Caco-2 (cell line): Measurements from ENCODE around the gene PAAF1. TPM values are rescaled to one million over a fixed set of nuclear protein-coding genes. Genes with fewer than 3 reads are reported as not detected.
A peak's percentile ranks its signal among the peaks of the same experiment; 100 is the strongest.

Experiments
- BruUV-seq: library from RNA; stranded (reverse); fragments of 400-500 nt; replicated peaks from 2 replicates; lab custom pipeline; 2021; lab: Mats Ljungman, UMichigan
- CTCF ChIA-PET: fragments of 300-600 bp; sonication (Branson Sonifier 250); formaldehyde crosslinking; loops from one replicate; lab custom pipeline; 2022; ENCODE audit warnings: antibody characterized with exemption; lab: Charles Lee
- POLR2A ChIA-PET: fragments of 300-600 bp; sonication (Branson Sonifier 250); formaldehyde crosslinking; loops from one replicate; lab custom pipeline; 2022; ENCODE audit warnings: antibody characterized with exemption; lab: Charles Lee
- DNase-seq, 2 experiments: peaks; one replicate each; pipeline versions ENCODE4 v3.0.0 to v3.0.0-alpha.2; 2020 to 2022
- H3K27me3 ChIP-seq: replicated peaks from 2 replicates; pipeline ENCODE4 v1.6.0; 2011; ENCODE audit warnings: low read length; ENCODE audit not compliant: control insufficient read depth, insufficient read depth
- H3K36me3 ChIP-seq: 2 replicates; pipeline ENCODE4 v1.5.1; 2011; ENCODE audit warnings: low read length; ENCODE audit not compliant: control insufficient read depth, insufficient read depth
- H3K4me1 ChIP-seq: fragments of 250-450 bp; sonication (Bioruptor Pico); 2 replicates; pipeline ENCODE4 v1.5.1; 2020; ENCODE audit warnings: mild to moderate bottlenecking
- H3K4me3 ChIP-seq: 2 replicates; pipeline ENCODE4 v1.5.1; 2011; ENCODE audit warnings: low read depth, mild to moderate bottlenecking, control low read depth, low read length
- H3K9me3 ChIP-seq: fragments of 250-450 bp; sonication (Bioruptor Pico); 2 replicates; pipeline ENCODE4 v1.5.1; 2020; ENCODE audit warnings: mild to moderate bottlenecking, moderate library complexity
- H3K27ac Mint-ChIP-seq: one replicate; pipeline ENCODE4 v1.8.0; 2022; ENCODE audit warnings: mixed read lengths; ENCODE audit not compliant: unreplicated experiment
- H3K27me3 Mint-ChIP-seq: one replicate; pipeline ENCODE4 v1.8.0; 2022; ENCODE audit warnings: mixed read lengths; ENCODE audit not compliant: insufficient read depth, unreplicated experiment
- H3K36me3 Mint-ChIP-seq: one replicate; pipeline ENCODE4 v1.8.0; 2022; ENCODE audit warnings: mild to moderate bottlenecking, mixed read lengths; ENCODE audit not compliant: insufficient read depth, unreplicated experiment
- H3K4me1 Mint-ChIP-seq: one replicate; pipeline ENCODE4 v1.8.0; 2022; ENCODE audit warnings: low read depth, mixed read lengths; ENCODE audit not compliant: unreplicated experiment
- H3K4me3 Mint-ChIP-seq: one replicate; pipeline ENCODE4 v1.8.0; 2022; ENCODE audit warnings: mild to moderate bottlenecking, moderate library complexity, mixed read lengths; ENCODE audit not compliant: unreplicated experiment
- H3K9me3 Mint-ChIP-seq: one replicate; pipeline ENCODE4 v1.8.0; 2022; ENCODE audit warnings: mixed read lengths; ENCODE audit not compliant: unreplicated experiment
- intact Hi-C: fragments of 100-400 bp; cut with micrococcal nuclease; formaldehyde crosslinking; loops from one replicate; pipeline ENCODE4 v1.10.0; 2022; ENCODE audit not compliant: unreplicated experiment
- total RNA-seq: library from RNA; stranded (reverse); gene quantifications from 2 replicates; pipeline ENCODE4 v1.2.3, GENCODE V29; 2022
- TF ChIP-seq, protein P1 (sequence below), 2 experiments: fragments of 200-600 bp in 1 of 2; IDR thresholded peaks; 1 replicate in 1 of 2; 2 replicates in 1 of 2; pipeline versions ENCODE4 v1.5.1 to v1.8.0; 2011 to 2022; ENCODE audit warnings: antibody characterized with exemption in 1 of 2, control low read depth in 1 of 2, inconsistent platforms in 1 of 2, low read depth in 1 of 2, low read length in 1 of 2, mild to moderate bottlenecking in 1 of 2, moderate library complexity in 1 of 2; ENCODE audit not compliant: insufficient read depth in 1 of 2, severe bottlenecking in 1 of 2, unreplicated experiment in 1 of 2

PAAF1 gene
- total RNA-seq, 1 experiment from 2014 or later, result 51.6 TPM

DNA sequence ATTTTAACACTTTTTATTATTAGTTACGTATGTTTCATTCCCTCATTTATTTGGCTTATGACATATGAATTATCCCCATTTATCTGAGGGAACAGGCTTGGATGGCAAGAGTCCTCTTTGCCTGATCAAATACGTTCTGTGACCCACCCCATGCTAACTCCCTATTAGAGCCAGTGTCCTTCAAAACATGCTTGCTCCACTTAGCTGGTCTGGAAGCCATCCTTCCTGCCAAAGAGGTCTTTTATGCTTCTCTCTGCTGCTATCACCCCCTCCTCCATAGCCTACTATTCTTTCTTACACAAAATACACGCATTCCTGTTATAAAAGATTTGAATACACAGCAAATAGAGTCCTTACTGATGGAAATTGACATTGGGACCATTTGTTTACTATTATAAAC lies 6.5 kb upstream of the PAAF1 start:
- Mint-ChIP-seq H3K9me3 (no peaks in the 10 kb centered on the region), H3K4me1 (peaks cover 14% of the 10 kb centered on the region), H3K36me3 (peaks cover 48% of the 10 kb centered on the region), H3K27me3 (no peaks in the 10 kb centered on the region), H3K4me3 (no peak overlapping the region), H3K27ac (no peak overlapping the region)
- no peak for DNase-seq
- intact Hi-C loops, result no loop called here
- no TSS peak for BruUV-seq
- peaks cover 29% of the 10 kb centered on the region for H3K4me1 ChIP-seq
- H3K4me3 ChIP-seq, result no peak overlapping the region
- ChIA-PET POLR2A (interaction anchor here (0.5 to 1.6 kb wide), 2 partner anchors 85 to 91 kb away, joined by 6 to 8 read pairs; no protein-coding TSS in a partner anchor), CTCF (no interaction called here)
- no peaks in the 10 kb centered on the region for H3K27me3 ChIP-seq
- peaks cover 8% of the 10 kb centered on the region for H3K36me3 ChIP-seq
- TF ChIP-seq, protein P1, sequence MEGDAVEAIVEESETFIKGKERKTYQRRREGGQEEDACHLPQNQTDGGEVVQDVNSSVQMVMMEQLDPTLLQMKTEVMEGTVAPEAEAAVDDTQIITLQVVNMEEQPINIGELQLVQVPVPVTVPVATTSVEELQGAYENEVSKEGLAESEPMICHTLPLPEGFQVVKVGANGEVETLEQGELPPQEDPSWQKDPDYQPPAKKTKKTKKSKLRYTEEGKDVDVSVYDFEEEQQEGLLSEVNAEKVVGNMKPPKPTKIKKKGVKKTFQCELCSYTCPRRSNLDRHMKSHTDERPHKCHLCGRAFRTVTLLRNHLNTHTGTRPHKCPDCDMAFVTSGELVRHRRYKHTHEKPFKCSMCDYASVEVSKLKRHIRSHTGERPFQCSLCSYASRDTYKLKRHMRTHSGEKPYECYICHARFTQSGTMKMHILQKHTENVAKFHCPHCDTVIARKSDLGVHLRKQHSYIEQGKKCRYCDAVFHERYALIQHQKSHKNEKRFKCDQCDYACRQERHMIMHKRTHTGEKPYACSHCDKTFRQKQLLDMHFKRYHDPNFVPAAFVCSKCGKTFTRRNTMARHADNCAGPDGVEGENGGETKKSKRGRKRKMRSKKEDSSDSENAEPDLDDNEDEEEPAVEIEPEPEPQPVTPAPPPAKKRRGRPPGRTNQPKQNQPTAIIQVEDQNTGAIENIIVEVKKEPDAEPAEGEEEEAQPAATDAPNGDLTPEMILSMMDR (IDR thresholded peaks at IDR 0.05; ENCODE audit: insufficient read depth in 1 of 2, low read depth in 1 of 2, low read length in 1 of 2, severe bottlenecking in 1 of 2, unreplicated experiment in 1 of 2), result no peak
- H3K9me3 ChIP-seq, result no peaks in the 10 kb centered on the region

DNA sequence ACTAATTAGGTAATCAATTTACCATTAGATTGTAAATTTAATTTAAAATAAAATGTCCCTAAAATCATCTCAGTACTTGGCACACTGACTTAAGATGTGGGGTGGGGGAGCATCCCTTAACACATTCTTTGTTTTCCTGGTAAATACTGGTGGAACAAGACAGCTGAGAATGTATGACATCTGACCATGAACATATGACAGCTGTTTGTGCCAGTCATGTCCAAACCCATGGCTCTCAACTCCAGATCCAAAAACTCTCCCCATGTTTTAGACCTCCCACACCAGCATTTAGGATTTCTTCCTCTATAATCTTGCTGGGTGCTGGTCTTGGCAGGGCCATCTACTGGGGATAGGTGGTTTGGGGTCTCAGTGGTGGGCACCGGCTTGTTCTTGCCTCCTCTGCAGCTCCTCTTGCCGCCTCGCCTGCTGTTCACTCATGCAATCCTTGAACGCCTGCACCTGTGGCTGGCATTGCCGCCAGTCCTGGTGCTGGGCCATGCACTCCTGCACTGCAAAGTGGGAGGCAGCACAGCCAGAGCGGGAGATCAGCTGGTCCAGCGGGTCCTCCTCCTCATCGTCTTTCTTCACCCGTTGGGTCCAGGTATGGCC lies 3.9 kb upstream of the PAAF1 start:
- Histone ChIP-seq H3K27me3 (no peaks in the 10 kb centered on the region), H3K4me3 (no peak overlapping the region), H3K4me1 (peaks cover 30% of the 10 kb centered on the region), H3K36me3 (peaks cover 8% of the 10 kb centered on the region), H3K9me3 (no peaks in the 10 kb centered on the region)
- TF ChIP-seq, protein P1 (IDR thresholded peaks at IDR 0.05; ENCODE audit: insufficient read depth in 1 of 2, low read depth in 1 of 2, low read length in 1 of 2, severe bottlenecking in 1 of 2, unreplicated experiment in 1 of 2), result no peak
- BruUV-seq, result no TSS peak
- ChIA-PET CTCF (no interaction called here), POLR2A (no interaction called here)
- no peaks in the 10 kb centered on the region for H3K9me3 Mint-ChIP-seq
- peaks cover 19% of the 10 kb centered on the region for H3K4me1 Mint-ChIP-seq
- no peak overlapping the region for H3K27ac Mint-ChIP-seq
- intact Hi-C loops, result no loop called here
- DNase-seq, result no peak
- no peak overlapping the region for H3K4me3 Mint-ChIP-seq
- H3K36me3 Mint-ChIP-seq, result peaks cover 59% of the 10 kb centered on the region
- no peaks in the 10 kb centered on the region for H3K27me3 Mint-ChIP-seq

DNA sequence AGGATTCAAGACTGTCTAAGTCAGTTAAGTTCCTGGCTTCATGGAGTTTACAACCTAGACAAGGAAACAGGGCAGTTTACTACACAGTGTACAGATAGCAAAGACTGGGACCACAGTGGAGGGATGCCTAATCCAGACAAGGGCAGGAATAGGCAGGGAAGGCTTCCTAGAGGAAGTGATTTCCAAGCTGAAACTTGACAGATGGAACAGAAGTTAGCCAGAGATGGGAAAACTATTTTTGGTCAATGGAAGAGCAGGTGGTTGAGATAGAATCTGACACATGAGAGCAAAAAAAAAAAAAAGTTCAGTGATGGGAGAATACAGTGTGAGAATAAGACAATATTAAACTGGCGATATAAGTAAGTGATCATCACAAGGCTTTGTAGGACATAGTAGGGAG lies 1.4 kb upstream of the PAAF1 start:
- ChIA-PET CTCF (interaction anchor here (0.6 kb wide), 1 partner anchor 115 kb away, joined by 3 read pairs; the partner anchor contains the start of gene RAB6A), POLR2A (interaction anchor here (0.6 to 0.7 kb wide), 2 partner anchors 87 to 157 kb away, joined by 3 read pairs; partner anchors contain the start of gene MRPL48)
- Histone ChIP-seq H3K4me3 (peak overlapping the region; percentile 62), H3K27me3 (no peaks in the 10 kb centered on the region), H3K4me1 (peaks cover 23% of the 10 kb centered on the region), H3K9me3 (no peaks in the 10 kb centered on the region), H3K36me3 (peaks cover 10% of the 10 kb centered on the region)
- TF ChIP-seq, protein P1 (IDR thresholded peaks at IDR 0.05; ENCODE audit: insufficient read depth in 1 of 2, low read depth in 1 of 2, low read length in 1 of 2, severe bottlenecking in 1 of 2, unreplicated experiment in 1 of 2), result no peak
- BruUV-seq, result no TSS peak
- peak overlapping the region; percentile 91 for H3K4me3 Mint-ChIP-seq
- intact Hi-C loops, result no loop called here
- peak overlapping the region; percentile 95 for H3K27ac Mint-ChIP-seq
- H3K36me3 Mint-ChIP-seq, result peaks cover 63% of the 10 kb centered on the region
- no peaks in the 10 kb centered on the region for H3K27me3 Mint-ChIP-seq
- no peaks in the 10 kb centered on the region for H3K9me3 Mint-ChIP-seq
- DNase-seq, result no peak
- H3K4me1 Mint-ChIP-seq, result peaks cover 6% of the 10 kb centered on the region
